HG02798 (cell line): ENCODE data around the gene TBX15.
"Not testable (repeated sequence)": the region's sequence is repeated elsewhere in the genome, so short reads cannot be mapped to it uniquely, and the experiment has no call there.

ENCODE experiments used
- ATAC-seq: cut with Tn5 transposase; IDR thresholded peaks from one replicate; pipeline ENCODE4 v1.9.1; 2021; ENCODE audit warnings: mild to moderate bottlenecking; ENCODE audit not compliant: unreplicated experiment, poor library complexity

The TBX15 gene

DNA sequence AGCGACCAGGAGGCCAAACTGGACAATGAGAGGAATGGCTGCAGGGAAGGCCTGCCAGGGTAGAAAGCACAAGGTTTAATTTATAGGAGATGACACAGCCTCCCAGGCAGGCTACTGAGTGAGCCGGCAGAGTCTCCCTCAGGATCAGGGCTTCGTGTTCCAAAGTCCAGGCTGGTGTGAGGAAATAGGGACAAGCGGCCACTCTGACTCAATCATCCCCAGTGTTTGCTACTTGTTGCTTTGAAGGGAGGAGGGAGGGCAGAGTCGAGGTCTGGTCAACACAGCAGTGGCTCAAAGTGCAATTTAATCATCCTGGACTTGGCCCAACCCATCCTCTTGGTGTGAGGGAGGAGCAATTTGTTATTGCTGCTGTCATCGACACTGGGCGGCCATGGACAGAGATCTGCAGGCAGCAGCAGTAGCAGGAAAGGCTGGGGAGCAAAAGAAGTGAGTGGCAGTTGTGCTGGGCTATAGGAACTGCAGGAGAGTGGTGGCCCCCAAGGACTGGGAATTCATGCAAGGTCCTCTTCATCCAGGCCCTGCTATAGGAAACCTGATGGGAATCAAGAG, 27.5 kb downstream of the TBX15 start:
- peak; percentile 3 for ATAC-seq

DNA sequence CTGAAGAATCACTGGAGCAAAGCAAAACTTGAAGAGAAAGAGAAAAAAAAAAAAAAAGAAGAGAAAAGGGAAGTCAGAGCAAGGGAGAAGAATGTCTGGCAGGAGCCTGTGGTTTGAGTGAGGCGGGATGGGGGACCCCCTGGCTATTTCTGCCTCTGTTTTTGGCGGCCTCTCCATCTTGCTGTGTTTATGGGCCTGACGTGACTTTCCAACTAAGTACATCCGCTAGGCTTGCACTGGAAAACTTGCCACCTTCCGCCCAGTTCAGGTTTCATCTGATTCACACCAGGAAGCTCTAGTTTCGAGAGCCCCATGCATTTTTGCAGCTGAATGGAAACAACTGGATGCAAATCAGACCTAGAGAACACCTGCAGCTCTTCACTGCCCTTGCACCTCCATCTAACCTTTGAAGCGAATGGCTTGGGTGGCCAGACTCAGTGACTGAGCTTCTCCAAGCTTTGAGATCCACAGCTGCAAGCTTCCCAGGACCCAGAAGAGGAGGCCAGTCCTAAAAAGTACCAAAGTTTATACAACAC, 28.0 kb downstream of the TBX15 start:
- peak; percentile 78 for ATAC-seq

DNA sequence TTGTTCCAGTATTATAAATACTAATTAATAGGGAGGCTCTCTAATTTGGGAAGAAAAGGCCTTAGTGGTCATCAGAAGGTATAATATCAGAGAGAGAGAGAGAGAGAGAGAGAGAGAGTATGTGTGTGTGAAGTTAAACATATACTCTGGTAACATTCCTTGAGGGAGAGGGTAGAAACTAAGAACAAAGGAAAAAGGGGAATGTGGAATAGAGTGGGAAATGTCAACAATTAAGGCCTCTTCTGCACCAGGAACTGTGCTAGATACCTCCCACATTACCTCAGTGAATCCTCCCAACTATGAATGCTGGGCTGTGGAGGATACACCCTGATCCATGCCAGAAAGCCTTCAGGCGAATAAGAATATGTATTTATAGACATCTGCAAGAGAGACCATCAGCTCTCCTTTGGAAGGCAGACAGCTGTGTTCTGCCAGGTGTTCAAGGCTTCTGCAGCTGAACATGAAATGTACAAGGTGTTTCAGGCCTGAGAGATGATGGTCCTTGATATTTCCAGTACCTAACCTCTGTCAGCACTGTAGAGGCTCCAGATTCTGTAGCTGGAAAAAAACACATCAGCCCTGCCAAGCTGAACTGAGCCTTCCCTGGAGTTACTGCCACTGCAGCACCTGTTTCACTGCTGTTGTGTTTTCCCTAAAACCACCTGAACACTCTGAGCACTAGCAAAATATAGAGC, 29.1 kb downstream of the TBX15 start:
- ATAC-seq: no peak

DNA sequence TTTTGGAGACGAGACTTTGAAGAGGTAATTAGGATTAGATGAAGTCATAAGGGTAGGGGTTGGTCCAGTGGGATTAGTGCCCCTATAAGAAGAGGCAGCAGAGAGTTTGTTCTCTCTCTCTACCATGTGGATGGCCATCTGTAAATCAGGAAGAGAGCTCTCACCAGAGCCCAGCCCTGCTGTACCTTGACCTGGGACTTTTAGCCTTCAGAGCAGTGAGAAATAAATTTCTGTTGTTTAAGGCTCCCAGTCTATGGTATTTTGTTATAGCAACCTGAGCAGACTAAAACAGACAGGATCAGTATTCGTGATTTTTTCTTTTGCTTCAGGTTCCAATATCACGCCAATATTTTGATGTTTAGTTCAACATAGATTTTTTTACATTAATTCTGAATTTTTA, 30.0 kb downstream of the TBX15 start:
- no peak for ATAC-seq

DNA sequence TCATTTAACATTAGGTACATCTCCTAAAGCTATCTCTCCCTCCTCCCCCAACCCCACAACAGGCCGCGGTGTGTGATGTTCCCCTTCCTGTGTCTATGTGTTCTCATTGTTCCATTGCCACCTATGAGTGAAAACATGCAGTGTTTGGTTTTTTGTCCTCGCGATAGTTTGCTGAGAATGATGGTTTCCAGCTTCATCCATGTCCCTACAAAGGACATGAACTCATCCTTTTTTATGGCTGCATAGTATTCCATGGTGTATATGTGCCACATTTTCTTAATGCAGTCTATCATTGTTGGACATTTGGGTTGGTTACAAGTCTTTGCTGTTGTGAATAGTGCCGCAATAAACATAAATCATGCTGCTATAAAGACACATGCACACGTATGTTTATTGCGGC, 30.6 kb downstream of the TBX15 start:
- not testable (repeated sequence) for ATAC-seq

DNA sequence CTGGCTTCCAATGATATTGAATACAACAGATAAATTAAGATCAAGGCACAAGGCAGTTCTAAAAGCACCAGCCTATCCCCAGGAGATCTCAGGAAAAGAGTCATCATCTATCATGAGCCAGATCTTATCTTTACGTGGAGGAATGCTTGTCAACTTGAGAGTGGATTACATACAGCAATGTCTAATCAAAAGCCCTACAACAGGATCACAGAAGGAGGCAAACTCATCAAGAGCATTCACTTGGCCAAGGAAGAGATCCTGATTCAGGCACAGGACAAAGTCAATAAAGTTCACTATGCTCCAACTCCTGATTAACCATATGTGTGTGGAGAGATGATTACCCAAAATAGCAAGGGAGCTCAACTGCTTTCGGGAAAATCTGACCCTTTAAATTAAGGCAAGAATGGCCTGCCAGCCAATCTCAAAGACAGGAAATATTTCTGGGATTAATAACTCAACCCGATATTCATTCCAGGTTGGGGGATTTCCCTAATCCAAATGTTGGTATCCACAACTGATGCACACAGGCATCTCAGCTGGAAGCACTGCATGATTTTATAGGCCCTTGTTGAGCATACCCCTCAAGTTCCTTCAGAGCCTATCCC, 33.7 kb downstream of the TBX15 start:
- no peak for ATAC-seq

DNA sequence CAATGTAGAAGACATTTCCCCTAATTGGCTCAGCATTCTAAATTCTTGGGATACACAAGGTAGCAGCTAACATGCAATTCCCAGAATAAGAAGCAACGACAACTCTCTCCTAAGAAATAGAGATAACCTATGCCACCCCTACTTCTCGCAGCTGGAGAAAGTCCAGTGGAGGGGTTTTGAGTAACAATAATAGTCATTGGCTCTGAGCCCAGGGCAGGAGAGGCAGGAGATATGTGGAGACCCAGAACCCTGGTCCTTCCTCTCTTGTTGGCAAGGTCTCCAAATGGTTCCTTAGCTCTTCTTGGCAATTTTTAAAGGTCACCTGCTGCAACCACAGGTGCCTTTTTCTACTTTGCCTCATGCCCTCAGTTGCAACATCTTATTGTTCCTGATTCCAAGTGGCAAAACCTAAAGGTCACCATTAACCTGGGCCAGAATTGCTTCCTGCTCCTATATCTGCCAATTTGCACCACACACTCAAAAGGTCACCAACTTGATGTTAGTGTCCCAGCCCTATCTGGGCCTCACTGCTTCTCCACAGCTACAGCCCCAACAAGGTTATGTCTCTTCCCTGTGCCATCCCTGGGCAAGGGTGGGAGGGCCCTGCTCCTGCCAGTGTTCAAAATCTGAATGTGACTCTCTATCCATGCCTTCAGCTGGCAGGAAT, 36.7 kb downstream of the TBX15 start:
- no peak for ATAC-seq

DNA sequence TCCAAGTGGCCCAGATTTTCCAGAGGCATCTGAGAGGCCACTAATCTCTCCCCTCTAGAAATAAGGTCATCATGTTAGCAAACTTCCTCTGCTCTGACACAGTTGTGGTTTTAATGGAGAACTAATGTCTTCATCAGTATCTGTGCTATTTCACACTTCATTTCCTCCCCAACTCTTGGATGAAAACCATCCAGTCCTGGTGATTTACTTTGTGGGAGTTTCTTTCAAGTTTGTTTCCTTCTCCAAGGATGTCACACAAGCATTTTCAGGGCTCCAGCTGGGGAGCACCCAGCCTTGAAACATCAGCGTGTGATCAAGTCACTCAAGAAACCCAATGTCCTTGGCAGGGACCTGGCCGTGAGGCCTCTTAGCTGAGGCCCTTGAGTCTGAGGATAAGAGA, 38.8 kb downstream of the TBX15 start:
- no peak for ATAC-seq

DNA sequence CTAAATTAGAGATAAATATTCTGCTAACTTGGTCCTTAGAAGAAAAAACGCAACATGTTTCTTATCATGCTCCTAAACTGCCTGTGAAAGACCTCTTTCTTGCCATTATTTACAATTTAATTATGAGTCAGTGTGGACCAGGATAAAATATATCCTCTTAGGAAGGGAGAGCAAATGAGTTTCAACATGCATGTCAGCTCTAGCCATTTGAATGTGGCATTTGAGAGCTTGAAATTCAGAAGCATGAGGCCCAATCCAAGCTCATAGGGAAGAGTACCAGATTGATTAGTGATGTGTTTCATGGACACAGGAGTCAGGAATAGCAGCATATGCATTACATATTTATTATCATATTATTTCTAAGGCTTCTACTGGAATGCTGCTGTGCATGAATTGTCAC, 39.3 kb downstream of the TBX15 start:
- no peak for ATAC-seq

DNA sequence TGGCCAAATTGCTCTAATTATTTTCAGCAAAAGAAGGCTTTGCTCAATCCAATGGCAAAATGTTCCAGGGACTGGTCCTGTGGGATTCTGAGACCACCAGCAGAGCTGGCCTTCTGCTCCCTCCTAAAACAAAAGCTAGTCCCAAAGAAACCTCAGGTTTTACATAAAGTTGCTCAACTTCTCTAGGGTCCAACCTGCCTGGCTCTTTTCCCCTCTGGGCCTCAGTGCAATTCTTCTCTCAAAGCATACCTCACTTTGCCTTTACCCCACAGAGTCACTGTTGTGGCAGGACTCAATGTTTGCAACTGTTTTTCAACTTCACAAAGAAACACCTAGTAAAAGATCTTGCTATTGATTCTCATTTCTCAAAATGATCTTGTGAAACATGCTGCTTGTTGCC, 39.8 kb downstream of the TBX15 start:
- no peak for ATAC-seq

DNA sequence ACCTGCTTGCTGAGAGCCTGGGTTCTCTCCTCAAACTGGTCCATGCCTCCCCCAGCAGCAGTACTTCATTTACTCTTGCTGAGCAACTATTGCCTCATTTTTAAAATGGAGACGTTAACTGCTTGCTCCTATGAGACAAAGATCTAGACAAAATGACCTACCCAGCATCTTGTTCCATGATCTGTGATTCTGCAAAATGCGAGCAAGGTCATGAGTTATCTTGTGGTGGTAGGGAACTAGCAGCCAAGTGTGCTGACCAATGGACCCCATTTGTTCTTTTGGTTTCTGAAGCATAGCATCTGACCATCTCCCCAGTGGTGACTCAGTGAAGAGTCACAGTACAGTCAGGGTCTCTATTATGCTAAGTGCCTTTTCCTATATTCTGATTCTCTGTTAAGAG, 40.4 kb downstream of the TBX15 start:
- ATAC-seq: no peak

DNA sequence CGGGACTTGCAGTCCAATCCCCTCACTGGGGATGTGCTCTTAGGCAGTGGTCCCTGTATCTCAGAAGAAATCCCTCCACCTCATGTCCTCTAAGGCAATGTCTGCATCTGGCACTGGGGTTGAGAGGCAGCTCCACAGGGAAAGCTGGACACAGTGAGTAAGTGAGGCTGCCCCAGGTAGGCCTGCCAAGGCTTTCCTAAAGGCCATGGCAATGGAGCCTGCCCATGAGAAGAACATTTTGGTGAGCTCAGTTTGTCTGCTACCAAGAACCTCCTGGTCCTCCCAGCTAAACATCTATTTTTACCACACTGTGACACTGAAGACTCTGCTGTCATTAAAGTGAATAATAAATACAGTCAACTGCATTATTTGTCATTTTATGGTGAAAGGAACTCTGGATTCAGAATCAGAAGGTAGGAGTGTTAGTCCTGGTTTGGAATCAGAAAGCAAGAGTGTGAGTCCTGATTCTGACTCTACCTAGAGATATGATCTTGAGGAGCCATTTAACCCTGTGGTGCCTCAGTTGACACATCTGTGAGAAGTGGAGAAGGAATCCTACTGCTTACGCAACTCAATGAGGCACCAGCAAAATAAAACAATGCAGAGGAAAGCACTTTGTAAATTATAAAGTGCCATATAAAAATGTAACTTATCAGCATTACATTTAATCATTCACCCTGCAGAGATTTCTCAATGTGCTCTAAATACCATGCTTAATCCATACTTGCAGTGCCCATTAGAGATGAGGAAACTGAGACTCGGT, 41.0 kb downstream of the TBX15 start:
- no peak for ATAC-seq

DNA sequence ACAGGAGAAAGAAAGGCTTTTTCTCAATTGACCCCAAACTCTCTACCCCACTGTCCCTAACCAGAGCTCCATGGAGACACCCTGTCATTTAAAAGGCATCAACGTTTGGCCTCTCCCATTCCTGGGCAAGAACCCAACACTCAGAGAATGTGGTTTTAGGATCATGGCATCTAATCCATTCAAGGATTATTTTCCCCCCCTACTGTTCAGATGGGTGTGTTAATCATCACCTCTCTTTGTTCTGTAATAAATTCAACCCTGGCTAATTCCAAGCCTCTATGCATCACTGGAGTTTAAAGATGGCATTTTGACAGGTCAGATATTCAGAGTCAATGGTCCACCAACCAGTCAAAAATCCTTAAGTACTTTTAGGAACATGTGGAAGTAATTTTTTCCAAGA, 42.7 kb downstream of the TBX15 start:
- ATAC-seq: no peak

DNA sequence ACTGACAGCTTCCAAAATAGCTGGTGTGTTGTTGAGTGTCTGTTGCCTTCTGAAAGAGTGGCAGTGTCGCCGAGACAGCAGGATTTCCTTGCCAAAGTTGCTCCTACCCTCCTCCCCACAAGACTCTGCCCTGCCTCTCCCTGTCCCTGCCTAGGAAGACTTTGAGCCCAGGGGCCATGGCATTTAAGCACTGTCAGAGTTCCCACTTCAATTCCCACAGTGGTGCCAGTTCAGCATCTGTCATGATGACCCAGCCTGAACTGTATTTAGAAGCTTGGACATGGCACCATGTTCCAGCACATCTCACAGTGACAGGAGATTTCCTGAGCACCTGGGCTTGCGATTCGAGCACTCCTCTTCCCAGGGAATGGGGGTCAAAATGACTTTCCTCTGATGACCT, 43.6 kb downstream of the TBX15 start:
- ATAC-seq: no peak

DNA sequence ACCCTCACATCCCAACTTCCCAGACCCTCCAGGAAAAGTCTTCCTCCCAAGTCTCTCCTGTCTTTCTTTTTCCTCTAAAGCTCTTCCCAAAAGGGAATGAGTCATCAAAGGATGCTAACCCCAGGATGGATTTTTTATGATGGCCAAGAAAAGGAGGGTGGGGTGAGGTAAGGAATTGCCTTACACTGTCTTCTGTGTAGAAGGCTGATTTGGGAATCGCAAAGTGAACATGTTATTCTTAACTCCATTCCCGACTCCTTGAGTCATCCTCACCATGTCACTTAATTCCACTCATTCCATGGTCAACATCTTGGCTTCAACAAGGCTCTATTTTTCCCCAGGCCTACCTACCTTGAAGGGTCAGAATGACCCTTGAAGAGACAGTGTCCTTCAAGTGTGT, 44.0 kb downstream of the TBX15 start:
- ATAC-seq: no peak

DNA sequence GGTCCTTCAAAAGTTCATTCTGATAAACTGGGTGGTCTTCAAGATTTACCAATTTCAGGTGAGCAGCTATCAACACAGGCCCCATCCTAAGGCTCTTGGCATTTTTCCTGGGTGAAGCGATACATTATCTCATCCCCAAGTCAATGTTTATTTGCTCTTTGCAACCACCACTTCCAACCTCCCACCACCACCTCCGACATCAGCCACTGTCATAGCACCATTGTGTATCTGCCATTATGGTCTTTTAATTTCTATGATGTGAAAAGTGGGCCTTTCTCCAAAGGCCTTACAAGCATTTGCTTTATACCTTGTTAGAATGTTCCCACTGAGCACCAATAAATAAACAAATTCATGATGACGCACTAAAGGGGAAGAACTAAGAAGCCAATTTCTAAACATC, 47.2 kb downstream of the TBX15 start:
- no peak for ATAC-seq

DNA sequence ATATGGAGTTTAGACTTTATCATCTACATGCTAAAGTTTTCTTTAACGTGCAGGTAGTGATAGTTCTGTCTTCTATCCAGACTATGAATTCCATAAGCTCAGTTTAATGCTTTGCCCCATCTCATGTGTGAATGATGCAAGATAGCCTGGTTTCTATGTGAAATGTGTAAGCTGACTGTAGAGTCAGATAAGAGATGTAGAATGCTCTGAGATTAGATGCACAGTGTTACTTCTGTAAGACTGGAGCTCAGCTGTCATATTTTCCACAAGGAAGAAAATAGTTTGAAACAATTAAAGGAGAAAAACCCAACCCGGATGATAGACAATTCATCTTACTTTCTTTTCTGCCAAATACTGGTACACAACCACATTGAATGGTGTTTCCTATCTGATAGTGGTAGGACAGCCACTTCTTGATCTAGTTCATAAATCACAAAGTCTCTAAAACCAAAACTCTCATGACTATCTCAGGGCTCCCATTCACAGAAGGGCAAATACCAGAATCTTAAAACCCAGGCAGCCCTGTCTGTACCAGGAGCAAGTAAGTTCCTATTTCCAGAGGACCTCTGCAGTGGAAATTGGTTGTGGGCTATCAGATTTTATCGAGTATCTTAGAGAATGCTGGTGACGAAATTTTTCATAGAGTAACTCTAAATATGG, 50.6 kb downstream of the TBX15 start:
- ATAC-seq: no peak

DNA sequence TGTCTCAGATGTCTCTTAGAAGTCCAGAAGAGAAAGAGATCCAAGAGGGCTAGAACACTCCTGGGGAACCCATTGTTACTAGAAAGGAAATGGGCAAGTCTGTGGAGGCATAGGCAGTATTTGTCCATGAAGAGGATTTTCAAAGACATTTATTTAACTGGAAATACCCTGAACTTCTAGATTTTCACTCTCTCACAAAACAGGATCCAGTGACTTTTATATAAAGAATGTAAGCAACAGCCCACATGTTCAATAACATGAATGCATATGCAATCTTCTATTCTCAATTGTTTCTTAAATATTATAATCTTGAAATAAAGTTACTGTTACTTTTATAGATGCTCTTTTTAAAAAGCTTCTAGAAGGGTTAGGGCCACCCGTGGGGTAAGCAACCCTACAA, 53.4 kb downstream of the TBX15 start:
- no peak for ATAC-seq

DNA sequence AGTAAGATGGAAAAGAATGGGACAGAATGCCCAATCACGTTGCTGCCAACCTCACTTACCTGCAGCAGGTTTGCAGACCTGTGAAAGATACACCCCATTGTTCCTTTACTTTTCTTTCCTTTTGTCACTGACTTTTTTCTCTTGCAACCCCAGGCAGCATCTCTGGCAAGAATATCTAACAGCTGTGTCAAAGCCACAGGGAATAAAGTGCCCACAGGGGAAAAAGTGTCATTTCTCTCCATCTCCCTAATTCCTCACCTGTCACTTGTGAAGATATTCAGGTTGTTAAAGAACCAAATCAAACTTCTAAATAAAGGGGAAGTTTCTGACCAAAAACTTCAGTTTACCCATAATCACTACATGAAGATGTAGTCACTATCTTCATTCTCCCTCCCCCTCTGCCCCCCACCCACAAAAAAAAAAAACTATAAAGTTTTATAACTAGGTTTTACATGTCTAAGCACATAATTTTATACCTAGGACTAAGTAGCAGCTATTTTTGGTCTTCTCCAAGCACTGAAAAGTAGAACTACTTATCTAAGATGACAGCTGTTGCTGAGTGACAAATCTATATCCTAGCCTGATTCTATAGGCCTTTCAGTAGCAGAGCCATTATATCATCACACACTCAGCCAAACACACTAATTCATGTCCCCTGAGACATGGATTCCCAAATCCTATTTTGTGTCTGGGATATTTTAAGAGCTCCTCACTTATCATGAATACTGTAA, 54.9 kb downstream of the TBX15 start:
- no peak for ATAC-seq
